ENCODE data around the gene LRP6. TPM values are rescaled to one million over a fixed set of nuclear protein-coding genes. Genes with fewer than 3 reads are reported as not detected.

Gene LRP6
- total RNA-seq, 1 experiment from 2014 or later: 6.7 TPM

GRCh38 chr12:12181511-12181910, 85.3 kb downstream of the LRP6 start:
- no peaks in the 10 kb centered on the region for H4K20me1 ChIP-seq (ENCODE audit: insufficient read depth, low read depth, low read length)
- no peaks in the 10 kb centered on the region for H3K36me3 ChIP-seq (ENCODE audit: insufficient read depth, low read length)
- H3K9me3 ChIP-seq (ENCODE audit: low read length): no peaks in the 10 kb centered on the region
- H3K4me2 ChIP-seq (ENCODE audit: low read depth, low read length, poor library complexity, severe bottlenecking): no peak overlapping the region
- no peak overlapping the region for H3K27ac ChIP-seq (ENCODE audit: low read length)
- H3K4me3 ChIP-seq (ENCODE audit: low read length): no peak overlapping the region
- no peaks in the 10 kb centered on the region for H3K27me3 ChIP-seq (ENCODE audit: low read length)
- H3K9me2 ChIP-seq (replicated peaks; ENCODE audit: insufficient read depth, low read length): no peaks in the 10 kb centered on the region
- no peaks in the 10 kb centered on the region for H3K4me1 ChIP-seq (ENCODE audit: low read length)
- no peak overlapping the region for H3K9ac ChIP-seq (ENCODE audit: low read length)
- no peaks in the 10 kb centered on the region for H3K79me2 ChIP-seq (ENCODE audit: low read length)
- no peak for DNase-seq
- no peak overlapping the region for H2AFZ ChIP-seq (ENCODE audit: low read length)

DNA sequence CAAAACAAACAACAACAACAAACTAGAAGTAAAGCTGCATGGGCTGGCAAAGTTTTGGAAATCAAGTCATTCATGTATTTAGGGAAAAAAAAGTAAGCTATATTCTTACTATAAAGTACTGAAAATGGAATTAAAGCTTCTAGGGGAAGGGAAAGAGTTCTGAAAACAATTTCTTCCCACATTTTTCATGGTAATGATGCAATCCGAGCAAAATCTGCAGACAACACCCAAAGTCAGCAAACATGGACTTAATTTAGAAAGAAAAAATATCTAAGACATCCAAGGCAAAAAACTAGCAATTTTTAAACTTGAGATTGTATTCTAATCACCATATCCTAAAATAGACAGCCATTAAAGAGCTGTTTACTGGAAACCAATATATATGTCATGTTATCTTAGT, 86.3 kb downstream of the LRP6 start:
- Histone ChIP-seq H3K4me3 (ENCODE audit: low read length) (no peak overlapping the region), H3K9ac (ENCODE audit: low read length) (no peak overlapping the region), H3K4me1 (ENCODE audit: low read length) (no peaks in the 10 kb centered on the region), H3K4me2 (ENCODE audit: low read depth, low read length, poor library complexity, severe bottlenecking) (no peak overlapping the region), H3K36me3 (ENCODE audit: insufficient read depth, low read length) (no peaks in the 10 kb centered on the region), H3K9me3 (ENCODE audit: low read length) (no peaks in the 10 kb centered on the region), H3K27me3 (ENCODE audit: low read length) (no peaks in the 10 kb centered on the region), H4K20me1 (ENCODE audit: insufficient read depth, low read depth, low read length) (no peaks in the 10 kb centered on the region), H3K9me2 (replicated peaks; ENCODE audit: insufficient read depth, low read length) (no peaks in the 10 kb centered on the region), H2AFZ (ENCODE audit: low read length) (no peak overlapping the region), H3K27ac (ENCODE audit: low read length) (no peak overlapping the region), H3K79me2 (ENCODE audit: low read length) (no peaks in the 10 kb centered on the region)
- DNase-seq: no peak

DNA sequence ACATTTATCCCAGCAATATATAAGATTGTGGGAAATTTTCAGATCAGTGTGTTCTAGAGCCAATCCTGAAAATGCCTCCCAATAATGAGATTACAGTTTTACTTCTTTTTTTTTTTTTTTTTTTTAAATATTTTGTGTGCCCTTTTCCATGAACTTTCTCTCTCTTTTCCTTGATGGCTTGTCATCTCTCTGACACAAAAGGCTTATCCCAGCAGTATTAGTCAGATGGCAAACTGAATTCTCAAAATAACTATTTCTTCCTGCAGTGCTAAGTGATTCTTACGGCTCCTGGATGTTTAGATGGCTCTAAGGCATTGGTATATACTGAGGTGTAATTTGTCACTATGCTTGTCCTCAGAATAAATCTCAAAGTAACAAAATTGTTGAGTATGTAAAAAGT, 86.7 kb downstream of the LRP6 start:
- DNase-seq: no peak
- no peaks in the 10 kb centered on the region for H3K4me1 ChIP-seq (ENCODE audit: low read length)

DNA sequence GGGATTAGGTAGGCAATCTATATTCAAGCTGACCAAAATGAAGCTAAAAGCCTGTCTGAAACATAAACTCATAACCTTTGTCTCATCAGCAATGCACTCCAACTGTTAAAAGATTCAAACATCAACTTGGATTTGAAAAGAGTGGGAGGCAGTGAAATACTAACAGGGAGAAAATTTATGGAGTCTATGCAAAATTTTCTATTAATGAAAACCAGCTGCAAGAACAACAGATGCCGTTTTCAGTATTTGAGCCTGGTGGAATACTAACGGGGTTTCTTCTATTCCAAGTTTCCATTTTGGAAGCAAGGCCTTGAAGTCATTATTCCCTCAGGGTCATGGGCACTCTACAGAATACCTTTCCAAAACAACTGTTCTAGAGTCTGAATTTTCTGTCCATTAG, 88.3 kb downstream of the LRP6 start:
- Histone ChIP-seq H3K27me3 (ENCODE audit: low read length) (no peaks in the 10 kb centered on the region), H4K20me1 (ENCODE audit: insufficient read depth, low read depth, low read length) (no peaks in the 10 kb centered on the region), H3K4me1 (ENCODE audit: low read length) (no peaks in the 10 kb centered on the region), H3K9me2 (replicated peaks; ENCODE audit: insufficient read depth, low read length) (no peaks in the 10 kb centered on the region), H3K79me2 (ENCODE audit: low read length) (no peaks in the 10 kb centered on the region), H3K4me3 (ENCODE audit: low read length) (no peak overlapping the region), H3K36me3 (ENCODE audit: insufficient read depth, low read length) (no peaks in the 10 kb centered on the region), H3K9ac (ENCODE audit: low read length) (no peak overlapping the region), H2AFZ (ENCODE audit: low read length) (no peak overlapping the region), H3K4me2 (ENCODE audit: low read depth, low read length, poor library complexity, severe bottlenecking) (no peak overlapping the region), H3K9me3 (ENCODE audit: low read length) (no peaks in the 10 kb centered on the region), H3K27ac (ENCODE audit: low read length) (no peak overlapping the region)
- no peak for DNase-seq

More for the DNA sequence above, 86.7 kb downstream of the LRP6 start:
- Histone ChIP-seq H3K4me2 (ENCODE audit: low read depth, low read length, poor library complexity, severe bottlenecking) (no peak overlapping the region), H3K79me2 (ENCODE audit: low read length) (no peaks in the 10 kb centered on the region), H3K9ac (ENCODE audit: low read length) (no peak overlapping the region), H3K27ac (ENCODE audit: low read length) (no peak overlapping the region), H2AFZ (ENCODE audit: low read length) (no peak overlapping the region), H3K9me2 (replicated peaks; ENCODE audit: insufficient read depth, low read length) (no peaks in the 10 kb centered on the region), H3K27me3 (ENCODE audit: low read length) (no peaks in the 10 kb centered on the region), H3K9me3 (ENCODE audit: low read length) (no peaks in the 10 kb centered on the region), H3K4me3 (ENCODE audit: low read length) (no peak overlapping the region), H3K36me3 (ENCODE audit: insufficient read depth, low read length) (no peaks in the 10 kb centered on the region), H4K20me1 (ENCODE audit: insufficient read depth, low read depth, low read length) (no peaks in the 10 kb centered on the region)

DNA sequence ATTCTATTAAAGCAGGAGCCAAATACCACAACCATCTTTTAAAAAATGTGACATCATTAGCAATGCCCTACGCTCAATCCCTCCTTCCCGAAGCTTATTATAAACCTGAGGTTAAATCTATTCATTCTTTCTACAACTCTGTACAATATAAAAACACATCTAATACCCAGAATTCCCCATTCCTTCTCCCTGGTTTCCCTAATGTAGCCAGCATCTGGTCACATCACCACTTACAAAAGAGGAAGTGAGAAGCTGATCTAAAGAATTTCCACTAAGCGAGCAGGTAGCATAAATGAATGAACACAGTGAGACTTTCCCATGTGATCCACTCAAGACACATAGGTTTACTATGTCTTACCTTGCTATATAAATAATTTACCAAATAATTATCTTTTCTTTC, 90.4 kb downstream of the LRP6 start:
- no peaks in the 10 kb centered on the region for H3K9me3 ChIP-seq (ENCODE audit: low read length)
- H3K9ac ChIP-seq (ENCODE audit: low read length): no peak overlapping the region
- H3K79me2 ChIP-seq (ENCODE audit: low read length): no peaks in the 10 kb centered on the region
- no peak overlapping the region for H2AFZ ChIP-seq (ENCODE audit: low read length)
- no peak overlapping the region for H3K4me3 ChIP-seq (ENCODE audit: low read length)
- H3K4me2 ChIP-seq (ENCODE audit: low read depth, low read length, poor library complexity, severe bottlenecking): no peak overlapping the region
- H3K4me1 ChIP-seq (ENCODE audit: low read length): no peaks in the 10 kb centered on the region
- H3K27me3 ChIP-seq (ENCODE audit: low read length): no peaks in the 10 kb centered on the region
- H3K36me3 ChIP-seq (ENCODE audit: insufficient read depth, low read length): no peaks in the 10 kb centered on the region
- no peaks in the 10 kb centered on the region for H3K9me2 ChIP-seq (replicated peaks; ENCODE audit: insufficient read depth, low read length)
- H4K20me1 ChIP-seq (ENCODE audit: insufficient read depth, low read depth, low read length): 0 out of 2 replicates have a peak, but pooled peaks cover 7% of the 10 kb centered on the region
- H3K27ac ChIP-seq (ENCODE audit: low read length): no peak overlapping the region
- DNase-seq: no peak

GRCh38 chr12:12171991-12172511, 94.8 kb downstream of the LRP6 start:
- H3K9me3 ChIP-seq (ENCODE audit: low read length): no peaks in the 10 kb centered on the region
- H3K4me2 ChIP-seq (ENCODE audit: low read depth, low read length, poor library complexity, severe bottlenecking): no peak overlapping the region
- no peaks in the 10 kb centered on the region for H3K4me1 ChIP-seq (ENCODE audit: low read length)
- H3K36me3 ChIP-seq (ENCODE audit: insufficient read depth, low read length): no peaks in the 10 kb centered on the region
- 0 out of 2 replicates have a peak, but pooled peaks cover 7% of the 10 kb centered on the region for H4K20me1 ChIP-seq (ENCODE audit: insufficient read depth, low read depth, low read length)
- no peak for DNase-seq
- no peak overlapping the region for H2AFZ ChIP-seq (ENCODE audit: low read length)
- H3K9ac ChIP-seq (ENCODE audit: low read length): no peak overlapping the region
- H3K27ac ChIP-seq (ENCODE audit: low read length): no peak overlapping the region
- no peaks in the 10 kb centered on the region for H3K79me2 ChIP-seq (ENCODE audit: low read length)
- H3K4me3 ChIP-seq (ENCODE audit: low read length): no peak overlapping the region
- H3K27me3 ChIP-seq (ENCODE audit: low read length): no peaks in the 10 kb centered on the region
- no peaks in the 10 kb centered on the region for H3K9me2 ChIP-seq (replicated peaks; ENCODE audit: insufficient read depth, low read length)

- Histone ChIP-seq H3K36me3 (ENCODE audit: insufficient read depth, low read length) (no peaks in the 10 kb centered on the region), H3K4me3 (ENCODE audit: low read length) (no peak overlapping the region), H4K20me1 (ENCODE audit: insufficient read depth, low read depth, low read length) (0 out of 2 replicates have a peak, but pooled peaks cover 7% of the 10 kb centered on the region), H3K4me2 (ENCODE audit: low read depth, low read length, poor library complexity, severe bottlenecking) (no peak overlapping the region), H3K4me1 (ENCODE audit: low read length) (no peaks in the 10 kb centered on the region), H3K27ac (ENCODE audit: low read length) (no peak overlapping the region), H2AFZ (ENCODE audit: low read length) (no peak overlapping the region), H3K9me2 (replicated peaks; ENCODE audit: insufficient read depth, low read length) (no peaks in the 10 kb centered on the region), H3K79me2 (ENCODE audit: low read length) (no peaks in the 10 kb centered on the region), H3K9ac (ENCODE audit: low read length) (no peak overlapping the region), H3K27me3 (ENCODE audit: low read length) (no peaks in the 10 kb centered on the region), H3K9me3 (ENCODE audit: low read length) (no peaks in the 10 kb centered on the region)
- DNase-seq: no peak
These were observed 99.0 kb downstream of the LRP6 start for GRCh38 chr12:12167847-12168246.

- Histone ChIP-seq H3K79me2 (ENCODE audit: low read length) (no peaks in the 10 kb centered on the region), H3K27me3 (ENCODE audit: low read length) (no peaks in the 10 kb centered on the region), H3K4me2 (ENCODE audit: low read depth, low read length, poor library complexity, severe bottlenecking) (no peak overlapping the region), H3K27ac (ENCODE audit: low read length) (no peak overlapping the region), H4K20me1 (ENCODE audit: insufficient read depth, low read depth, low read length) (0 out of 2 replicates have a peak, but pooled peaks cover 2% of the 10 kb centered on the region), H3K9me2 (replicated peaks; ENCODE audit: insufficient read depth, low read length) (no peaks in the 10 kb centered on the region), H3K4me3 (ENCODE audit: low read length) (no peak overlapping the region), H3K9me3 (ENCODE audit: low read length) (no peaks in the 10 kb centered on the region), H3K9ac (ENCODE audit: low read length) (no peak overlapping the region), H2AFZ (ENCODE audit: low read length) (no peak overlapping the region), H3K36me3 (ENCODE audit: insufficient read depth, low read length) (no peaks in the 10 kb centered on the region), H3K4me1 (ENCODE audit: low read length) (no peaks in the 10 kb centered on the region)
- no peak for DNase-seq
These were observed 100.1 kb downstream of the LRP6 start for GRCh38 chr12:12166751-12167150.

DNA sequence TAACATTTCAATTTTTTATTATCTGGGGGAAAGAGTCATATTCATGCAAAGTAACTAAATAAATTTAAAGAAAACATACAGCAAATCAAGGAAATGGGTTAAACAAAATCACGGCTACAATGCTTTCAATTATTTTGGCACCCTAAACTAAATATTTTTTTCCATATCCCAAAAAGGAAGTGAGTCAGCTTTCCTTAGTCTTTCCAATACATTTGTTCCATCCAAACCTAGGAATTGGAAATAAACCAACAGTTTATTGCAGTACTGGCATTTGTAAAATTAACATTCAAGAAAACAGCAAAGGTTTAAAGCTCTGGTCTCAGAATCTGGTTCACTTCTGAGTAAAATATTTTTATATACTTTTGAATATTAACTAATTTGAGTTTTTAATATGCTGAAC, 106.9 kb downstream of the LRP6 start:
- H3K79me2 ChIP-seq (ENCODE audit: low read length): no peaks in the 10 kb centered on the region
- H4K20me1 ChIP-seq (ENCODE audit: insufficient read depth, low read depth, low read length): no peaks in the 10 kb centered on the region
- no peaks in the 10 kb centered on the region for H3K27me3 ChIP-seq (ENCODE audit: low read length)
- H2AFZ ChIP-seq (ENCODE audit: low read length): no peak overlapping the region
- H3K4me2 ChIP-seq (ENCODE audit: low read depth, low read length, poor library complexity, severe bottlenecking): no peak overlapping the region
- no peak for DNase-seq
- no peaks in the 10 kb centered on the region for H3K9me3 ChIP-seq (ENCODE audit: low read length)
- H3K36me3 ChIP-seq (ENCODE audit: insufficient read depth, low read length): no peaks in the 10 kb centered on the region
- no peaks in the 10 kb centered on the region for H3K4me1 ChIP-seq (ENCODE audit: low read length)
- H3K9ac ChIP-seq (ENCODE audit: low read length): no peak overlapping the region
- no peaks in the 10 kb centered on the region for H3K9me2 ChIP-seq (replicated peaks; ENCODE audit: insufficient read depth, low read length)
- H3K4me3 ChIP-seq (ENCODE audit: low read length): no peak overlapping the region
- H3K27ac ChIP-seq (ENCODE audit: low read length): no peak overlapping the region

Data from Karpas-422 (cell line).